A549 (cell line): Measurements from ENCODE around the gene ATXN7.

Experiments
- ZFP36 ChIP-seq: fragments of 450-650 bp; IDR thresholded peaks from 2 replicates; pipeline ENCODE4 v1.6.1; 2014; ENCODE audit warnings: borderline replicate concordance; ENCODE audit not compliant: partially characterized antibody
- TF ChIP-seq, protein P1 (sequence below): fragments of >200 bp; sonication (Bioruptor Twin); formaldehyde crosslinking; IDR thresholded peaks from 3 replicates; pipeline ENCODE4 v1.5.1; 2016

GRCh38 chr3:63995086-63995485 lies 131.4 kb downstream of the ATXN7 start:
- TF ChIP-seq, protein P1, sequence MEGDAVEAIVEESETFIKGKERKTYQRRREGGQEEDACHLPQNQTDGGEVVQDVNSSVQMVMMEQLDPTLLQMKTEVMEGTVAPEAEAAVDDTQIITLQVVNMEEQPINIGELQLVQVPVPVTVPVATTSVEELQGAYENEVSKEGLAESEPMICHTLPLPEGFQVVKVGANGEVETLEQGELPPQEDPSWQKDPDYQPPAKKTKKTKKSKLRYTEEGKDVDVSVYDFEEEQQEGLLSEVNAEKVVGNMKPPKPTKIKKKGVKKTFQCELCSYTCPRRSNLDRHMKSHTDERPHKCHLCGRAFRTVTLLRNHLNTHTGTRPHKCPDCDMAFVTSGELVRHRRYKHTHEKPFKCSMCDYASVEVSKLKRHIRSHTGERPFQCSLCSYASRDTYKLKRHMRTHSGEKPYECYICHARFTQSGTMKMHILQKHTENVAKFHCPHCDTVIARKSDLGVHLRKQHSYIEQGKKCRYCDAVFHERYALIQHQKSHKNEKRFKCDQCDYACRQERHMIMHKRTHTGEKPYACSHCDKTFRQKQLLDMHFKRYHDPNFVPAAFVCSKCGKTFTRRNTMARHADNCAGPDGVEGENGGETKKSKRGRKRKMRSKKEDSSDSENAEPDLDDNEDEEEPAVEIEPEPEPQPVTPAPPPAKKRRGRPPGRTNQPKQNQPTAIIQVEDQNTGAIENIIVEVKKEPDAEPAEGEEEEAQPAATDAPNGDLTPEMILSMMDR = no peak
- TF ChIP-seq ZFP36 = no peak
